ENCODE data around the gene MUC13.
A peak's percentile ranks its signal among the peaks of the same experiment; 100 is the strongest.

MUC13 gene

GRCh38 chr3:124938896-124939295 lies 4.3 kb upstream of the MUC13 start:
- no peak for DNase-seq (ENCODE audit: low read depth, low spot score)
- H3K4me3 ChIP-seq = no peak overlapping the region
- no peak overlapping the region for H3K9ac ChIP-seq (ENCODE audit: insufficient read length)
- no peaks in the 10 kb centered on the region for H3K36me3 ChIP-seq (ENCODE audit: insufficient read depth, low read length)
- no peak for TF ChIP-seq POLR2AphosphoS5 (IDR thresholded peaks at IDR 0.05; ENCODE audit: borderline replicate concordance, low read depth, low read length)
- TF ChIP-seq EZH2 (IDR thresholded peaks at IDR 0.05) = no peak
- TF ChIP-seq FOXP2 (optimal IDR thresholded peaks at IDR 0.05; ENCODE audit: control extremely low read depth, extremely low read length, insufficient read depth) = no peak
- H3K9me3 ChIP-seq (ENCODE audit: low read depth, low read length) = 0 out of 2 replicates have a peak, but pooled peaks cover 4% of the 10 kb centered on the region
- H3K27ac ChIP-seq = no peak overlapping the region

GRCh38 chr3:124937049-124937448 lies 2.5 kb upstream of the MUC13 start:
- Histone ChIP-seq H3K36me3 (ENCODE audit: insufficient read depth, low read length) (no peaks in the 10 kb centered on the region), H3K4me3 (no peak overlapping the region), H3K27ac (no peak overlapping the region), H3K9ac (ENCODE audit: insufficient read length) (no peak overlapping the region), H3K9me3 (ENCODE audit: low read depth, low read length) (0 out of 2 replicates have a peak, but pooled peaks cover 4% of the 10 kb centered on the region)
- TF ChIP-seq EZH2 (IDR thresholded peaks at IDR 0.05) = no peak
- no peak for TF ChIP-seq FOXP2 (optimal IDR thresholded peaks at IDR 0.05; ENCODE audit: control extremely low read depth, extremely low read length, insufficient read depth)
- TF ChIP-seq POLR2AphosphoS5 (IDR thresholded peaks at IDR 0.05; ENCODE audit: borderline replicate concordance, low read depth, low read length) = no peak
- no peak for DNase-seq (ENCODE audit: low read depth, low spot score)

- Histone ChIP-seq H3K9ac (ENCODE audit: insufficient read length) (no peak overlapping the region), H3K27ac (no peak overlapping the region), H3K9me3 (ENCODE audit: low read depth, low read length) (0 out of 2 replicates have a peak, but pooled peaks cover 4% of the 10 kb centered on the region), H3K4me3 (no peak overlapping the region), H3K36me3 (ENCODE audit: insufficient read depth, low read length) (no peaks in the 10 kb centered on the region)
- no peak for DNase-seq (ENCODE audit: low read depth, low spot score)
- TF ChIP-seq FOXP2 (optimal IDR thresholded peaks at IDR 0.05; ENCODE audit: control extremely low read depth, extremely low read length, insufficient read depth) (no peak), POLR2AphosphoS5 (IDR thresholded peaks at IDR 0.05; ENCODE audit: borderline replicate concordance, low read depth, low read length) (no peak), EZH2 (IDR thresholded peaks at IDR 0.05) (no peak)
Observed at GRCh38 chr3:124935794-124936542, 1.4 kb upstream of the MUC13 start.

DNA sequence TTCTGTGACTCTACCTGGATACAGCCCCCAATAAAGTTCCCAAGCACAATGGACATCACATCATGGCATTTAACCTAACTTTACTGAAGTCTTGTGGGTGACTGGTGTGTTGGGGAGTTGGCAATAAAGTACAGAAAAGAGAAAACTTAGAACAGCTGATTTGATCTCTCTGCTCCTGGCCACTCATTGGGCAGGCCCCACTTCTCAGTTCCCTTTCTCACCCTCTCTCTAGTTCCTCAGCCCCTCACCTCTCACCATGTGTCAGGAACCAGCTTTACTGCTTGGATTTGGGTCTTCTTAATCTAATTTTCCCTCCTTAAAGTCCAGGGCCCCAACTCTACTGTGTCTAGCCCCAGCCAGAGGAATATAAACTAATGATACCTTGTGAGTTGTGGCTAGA lies 713 bp upstream of the MUC13 start:
- no peak for DNase-seq (ENCODE audit: low read depth, low spot score)
- Histone ChIP-seq H3K9me3 (ENCODE audit: low read depth, low read length) (0 out of 2 replicates have a peak, but pooled peaks cover 4% of the 10 kb centered on the region), H3K4me3 (no peak overlapping the region), H3K27ac (no peak overlapping the region), H3K9ac (ENCODE audit: insufficient read length) (no peak overlapping the region), H3K36me3 (ENCODE audit: insufficient read depth, low read length) (no peaks in the 10 kb centered on the region)
- TF ChIP-seq FOXP2 (optimal IDR thresholded peaks at IDR 0.05; ENCODE audit: control extremely low read depth, extremely low read length, insufficient read depth) (no peak), EZH2 (IDR thresholded peaks at IDR 0.05) (no peak), POLR2AphosphoS5 (IDR thresholded peaks at IDR 0.05; ENCODE audit: borderline replicate concordance, low read depth, low read length) (no peak)

GRCh38 chr3:124928333-124929202 lies 6.0 kb downstream of the MUC13 start:
- DNase-seq (ENCODE audit: low read depth, low spot score) = peak; percentile 72
- Histone ChIP-seq H3K4me3 (no peak overlapping the region), H3K27ac (no peak overlapping the region), H3K36me3 (ENCODE audit: insufficient read depth, low read length) (no peaks in the 10 kb centered on the region), H3K9me3 (ENCODE audit: low read depth, low read length) (no peaks in the 10 kb centered on the region), H3K9ac (ENCODE audit: insufficient read length) (no peak overlapping the region)
- TF ChIP-seq EZH2 (IDR thresholded peaks at IDR 0.05) = no peak
- TF ChIP-seq FOXP2 (optimal IDR thresholded peaks at IDR 0.05; ENCODE audit: control extremely low read depth, extremely low read length, insufficient read depth) = no peak

DNA sequence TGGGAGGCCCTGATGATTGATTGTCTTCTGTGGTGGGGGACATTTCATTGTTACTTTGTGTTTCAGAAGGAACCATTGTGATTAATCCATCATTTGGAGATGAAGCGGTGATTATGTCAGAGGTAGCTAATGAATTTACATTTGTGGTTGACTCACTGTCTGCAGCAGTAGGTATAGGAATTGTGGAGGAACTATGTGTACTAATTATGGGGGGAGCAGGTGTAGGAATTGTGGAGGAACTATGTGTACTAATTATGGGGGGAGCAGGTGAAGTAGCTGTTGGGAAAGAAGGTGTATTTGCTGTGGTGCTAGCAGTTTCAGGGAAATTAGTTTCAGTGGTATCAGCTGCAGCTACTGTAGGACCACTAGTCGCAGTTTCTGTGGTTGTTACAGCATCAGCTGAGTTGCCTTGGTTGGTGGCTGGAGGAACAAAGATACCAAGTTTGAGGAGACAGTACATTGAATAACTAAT lies 6.9 kb downstream of the MUC13 start:
- Histone ChIP-seq H3K4me3 (no peak overlapping the region), H3K9me3 (ENCODE audit: low read depth, low read length) (no peaks in the 10 kb centered on the region), H3K9ac (ENCODE audit: insufficient read length) (no peak overlapping the region), H3K27ac (no peak overlapping the region), H3K36me3 (ENCODE audit: insufficient read depth, low read length) (no peaks in the 10 kb centered on the region)
- DNase-seq (ENCODE audit: low read depth, low spot score) = no peak
- TF ChIP-seq POLR2AphosphoS5 (IDR thresholded peaks at IDR 0.05; ENCODE audit: borderline replicate concordance, low read depth, low read length) (no peak), EZH2 (IDR thresholded peaks at IDR 0.05) (no peak), FOXP2 (optimal IDR thresholded peaks at IDR 0.05; ENCODE audit: control extremely low read depth, extremely low read length, insufficient read depth) (no peak)

DNA sequence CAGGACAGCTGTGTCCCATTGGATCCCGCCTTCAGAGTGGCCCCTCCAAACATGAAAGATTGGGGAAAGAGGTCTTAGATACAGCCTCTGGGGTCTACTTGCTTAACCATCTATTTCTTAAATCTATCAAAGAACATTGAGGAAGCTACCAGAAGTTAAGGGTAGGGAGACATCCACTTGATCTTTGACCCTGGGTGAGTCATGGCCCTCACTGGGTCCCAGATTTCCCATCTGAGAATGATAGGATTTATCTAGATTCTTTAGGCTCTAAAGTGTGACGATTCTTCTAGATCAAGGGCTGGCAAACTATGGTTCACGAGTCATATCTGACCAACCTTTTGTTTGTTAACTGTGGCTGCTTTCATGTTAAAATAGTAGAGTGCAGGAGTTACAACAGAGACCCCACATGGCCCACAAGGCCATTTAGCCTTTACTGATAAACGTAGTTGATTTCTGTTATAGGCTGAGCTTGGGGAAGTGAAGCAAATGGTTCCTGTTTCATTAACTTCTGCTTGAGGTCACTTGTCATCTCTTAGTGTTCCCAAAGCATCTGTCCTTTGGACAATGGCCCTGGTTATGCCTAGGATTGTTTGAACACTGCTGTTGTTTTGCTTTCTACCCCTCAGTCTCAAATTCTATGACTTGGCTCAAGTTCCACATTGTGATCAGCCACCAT lies 8.0 kb downstream of the MUC13 start:
- Histone ChIP-seq H3K9ac (ENCODE audit: insufficient read length) (no peak overlapping the region), H3K36me3 (ENCODE audit: insufficient read depth, low read length) (no peaks in the 10 kb centered on the region), H3K9me3 (ENCODE audit: low read depth, low read length) (no peaks in the 10 kb centered on the region), H3K27ac (no peak overlapping the region), H3K4me3 (no peak overlapping the region)
- no peak for TF ChIP-seq POLR2AphosphoS5 (IDR thresholded peaks at IDR 0.05; ENCODE audit: borderline replicate concordance, low read depth, low read length)
- TF ChIP-seq FOXP2 (optimal IDR thresholded peaks at IDR 0.05; ENCODE audit: control extremely low read depth, extremely low read length, insufficient read depth) = no peak
- TF ChIP-seq EZH2 (IDR thresholded peaks at IDR 0.05) = no peak
- DNase-seq (ENCODE audit: low read depth, low spot score) = no peak

- no peak overlapping the region for H3K27ac ChIP-seq
- DNase-seq (ENCODE audit: low read depth, low spot score) = no peak
- no peak for TF ChIP-seq EZH2 (IDR thresholded peaks at IDR 0.05)
- TF ChIP-seq POLR2AphosphoS5 (IDR thresholded peaks at IDR 0.05; ENCODE audit: borderline replicate concordance, low read depth, low read length) = no peak
- TF ChIP-seq FOXP2 (optimal IDR thresholded peaks at IDR 0.05; ENCODE audit: control extremely low read depth, extremely low read length, insufficient read depth) = no peak
- H3K4me3 ChIP-seq = no peak overlapping the region
- no peaks in the 10 kb centered on the region for H3K36me3 ChIP-seq (ENCODE audit: insufficient read depth, low read length)
- no peaks in the 10 kb centered on the region for H3K9me3 ChIP-seq (ENCODE audit: low read depth, low read length)
- no peak overlapping the region for H3K9ac ChIP-seq (ENCODE audit: insufficient read length)
Observed at GRCh38 chr3:124924741-124925140, 9.8 kb downstream of the MUC13 start.

Measured in SK-N-MC (cell line).